HCT116 (cell line): Measurements from ENCODE around the gene LHX2. TPM values are rescaled to one million over a fixed set of nuclear protein-coding genes. Genes with fewer than 3 reads are reported as not detected.
A peak's percentile ranks its signal among the peaks of the same experiment; 100 is the strongest.

ENCODE experiments used
- ATAC-seq: fragments of 200-7000 bp; cut with Tn5 transposase; 2 replicates; pipeline ENCODE4 v1.9.1; 2020; ENCODE audit warnings: mild to moderate bottlenecking, moderate library complexity
- BruUV-seq: library from RNA; stranded (reverse); fragments of 400-500 nt; replicated peaks from 2 replicates; lab custom pipeline; 2021; lab: Mats Ljungman, UMichigan
- CTCF ChIA-PET: fragments of 300-600 bp; sonication (Branson Sonifier 250); formaldehyde crosslinking; loops from one replicate; lab custom pipeline; 2021; ENCODE audit warnings: antibody characterized with exemption; lab: Charles Lee
- POLR2A ChIA-PET: fragments of 300-600, 350-600 bp; sonication (Branson Sonifier 250); formaldehyde crosslinking; loops from one replicate; lab custom pipeline; 2021; ENCODE audit warnings: antibody characterized with exemption; lab: Charles Lee
- RAD21 ChIA-PET, 2 experiments: fragments of 300-600 bp; sonication (Branson Sonifier 250); formaldehyde crosslinking; loops; one replicate each; lab custom pipeline; 2023; ENCODE audit warnings: low total read pairs in 2 of 2; ENCODE audit not compliant: uncharacterized antibody in 2 of 2, unreplicated experiment in 2 of 2, low non-redundant PET in 1 of 2; lab: Charles Lee
- DNase-seq: peaks from one replicate; pipeline ENCODE4 v3.0.0-alpha.2; 2010; ENCODE audit warnings: low read depth, low spot score
- H2AFZ ChIP-seq: fragments of 200-600 bp; shearing (Covaris generic), sonication (generic); 2 replicates; pipeline ENCODE4 v1.6.1; 2017; ENCODE audit warnings: low read depth, mixed run types, mixed read lengths, antibody characterized with exemption, low read length; ENCODE audit not compliant: poor library complexity, severe bottlenecking
- H3K27ac ChIP-seq: 2 replicates; pipeline ENCODE4 v1.5.1; 2012; ENCODE audit warnings: low read depth, low read length
- H3K27me3 ChIP-seq: fragments of 200-600 bp; sonication (generic); 2 replicates; pipeline ENCODE4 v1.6.1; 2016; ENCODE audit warnings: mixed run types, low read length, mixed read lengths; ENCODE audit not compliant: insufficient read depth
- H3K36me3 ChIP-seq, 2 experiments: fragments of 200-500 bp in 1 of 2; fragments of 200-600 bp in 1 of 2; sonication (Bioruptor generic) in 1 of 2; sonication (generic) in 1 of 2; 2 replicates each; pipeline versions ENCODE4 v1.5.1 to v1.6.1; 2014 to 2016; ENCODE audit warnings: low read length in 2 of 2, inconsistent platforms in 1 of 2, mixed read lengths in 1 of 2, mixed run types in 1 of 2; ENCODE audit not compliant: insufficient read depth in 2 of 2, control insufficient read depth in 1 of 2
- H3K4me1 ChIP-seq, 2 experiments: fragments of 200-600 bp in 1 of 2; sonication (generic) in 1 of 2; 2 replicates each; pipeline versions ENCODE4 v1.5.1 to v1.6.1; 2012 to 2017; ENCODE audit warnings: low read length in 2 of 2, inconsistent platforms in 1 of 2, mild to moderate bottlenecking in 1 of 2, mixed read lengths in 1 of 2, mixed run types in 1 of 2, moderate library complexity in 1 of 2; ENCODE audit not compliant: insufficient read depth in 2 of 2, control insufficient read depth in 1 of 2
- H3K4me2 ChIP-seq: fragments of 200-600 bp; sonication (generic); 2 replicates; pipeline ENCODE4 v1.6.1; 2017; ENCODE audit warnings: mixed run types, low read length, mixed read lengths
- H3K4me3 ChIP-seq, 2 experiments: fragments of 200-600 bp in 1 of 2; sonication (generic) in 1 of 2; replicated peaks in 1 of 2; 2 replicates each; pipeline ENCODE4 v1.5.1; 2011 to 2016; ENCODE audit warnings: low read length in 2 of 2, control low read depth in 1 of 2, low read depth in 1 of 2, mild to moderate bottlenecking in 1 of 2, mixed read lengths in 1 of 2, mixed run types in 1 of 2
- H3K79me2 ChIP-seq: fragments of 200-600 bp; sonication (generic); 2 replicates; pipeline ENCODE4 v1.6.1; 2017; ENCODE audit warnings: mild to moderate bottlenecking, mixed run types, low read length, moderate library complexity, mixed read lengths; ENCODE audit not compliant: insufficient read depth
- H3K9ac ChIP-seq: fragments of 200-600 bp; sonication (generic); 2 replicates; pipeline ENCODE4 v1.6.1; 2016; ENCODE audit warnings: low read length, mixed read lengths
- H3K9me2 ChIP-seq: fragments of 200-600 bp; sonication (generic), shearing (Covaris generic); 2 replicates; pipeline ENCODE4 v1.6.1; 2017; ENCODE audit warnings: mixed run types, mild to moderate bottlenecking, moderate library complexity; ENCODE audit not compliant: insufficient read depth
- H3K9me3 ChIP-seq, 2 experiments: fragments of 200-500 bp in 1 of 2; fragments of 200-600 bp in 1 of 2; sonication (Bioruptor generic) in 1 of 2; sonication (generic) in 1 of 2; 2 replicates each; pipeline ENCODE4 v1.6.1; 2014 to 2017; ENCODE audit warnings: low read length in 2 of 2, mixed read lengths in 2 of 2, inconsistent platforms in 1 of 2, low read depth in 1 of 2, mild to moderate bottlenecking in 1 of 2, mixed run types in 1 of 2, moderate library complexity in 1 of 2; ENCODE audit not compliant: control insufficient read depth in 1 of 2, insufficient read depth in 1 of 2
- H4K20me1 ChIP-seq: fragments of 200-600 bp; sonication (generic), shearing (Covaris generic); 2 replicates; pipeline ENCODE4 v1.6.1; 2017; ENCODE audit warnings: mixed run types, mild to moderate bottlenecking, moderate library complexity; ENCODE audit not compliant: insufficient read depth
- CEBPB ChIP-seq: IDR thresholded peaks from 2 replicates; pipeline ENCODE4 v1.6.1; 2012; ENCODE audit warnings: low read depth
- EGR1 ChIP-seq: IDR thresholded peaks from 2 replicates; pipeline ENCODE4 v1.6.1; 2012; ENCODE audit warnings: low read depth
- ELF1 ChIP-seq: IDR thresholded peaks from 2 replicates; pipeline ENCODE4 v1.6.1; 2012; ENCODE audit warnings: low read depth, borderline replicate concordance
- EZH2 ChIP-seq: fragments of 200-600 bp; sonication (generic); IDR thresholded peaks from 2 replicates; pipeline ENCODE4 v1.6.1; 2017; ENCODE audit warnings: antibody characterized with exemption, mixed run types
- EZH2phosphoT487 ChIP-seq: fragments of 200-600 bp; IDR thresholded peaks from 2 replicates; pipeline ENCODE4 v1.6.1; 2018; ENCODE audit warnings: antibody characterized with exemption, borderline replicate concordance
- JUND ChIP-seq: IDR thresholded peaks from 2 replicates; pipeline ENCODE4 v1.6.1; 2012
- SP1 ChIP-seq: IDR thresholded peaks from 2 replicates; pipeline ENCODE4 v1.6.1; 2012; ENCODE audit warnings: low read depth
- TCF7L2 ChIP-seq: IDR thresholded peaks from 2 replicates; pipeline ENCODE4 v1.7.0; 2011; ENCODE audit warnings: borderline replicate concordance, inconsistent platforms; ENCODE audit not compliant: insufficient read depth, insufficient read length; ENCODE audit errors: extremely low read depth
- ZNF274 ChIP-seq: fragments of 200-500 bp; sonication (Bioruptor generic); IDR thresholded peaks from 2 replicates; pipeline ENCODE4 v1.6.1; 2014; ENCODE audit warnings: mild to moderate bottlenecking, low read depth, low read length, inconsistent platforms
- intact Hi-C: fragments of 100-400 bp; cut with micrococcal nuclease; formaldehyde crosslinking; loops from 2 replicates; pipeline ENCODE4 v1.10.0; 2022
- total RNA-seq: library from RNA; stranded (reverse); gene quantifications from one replicate; pipeline ENCODE4 v1.2.1, GENCODE V29; 2021; ENCODE audit not compliant: unreplicated experiment
- TF ChIP-seq, protein P1 (sequence below), 3 experiments: fragments of 200-600 bp in 1 of 3; sonication (generic) in 1 of 3; IDR thresholded peaks in 2 of 3; conservative IDR thresholded peaks in 1 of 3; 2 replicates each; pipeline ENCODE4 v1.5.1; 2012 to 2017; ENCODE audit warnings: low read depth in 2 of 3, low read length in 2 of 3, antibody characterized with exemption in 1 of 3, borderline replicate concordance in 1 of 3, control low read depth in 1 of 3, mild to moderate bottlenecking in 1 of 3, mixed read lengths in 1 of 3, mixed run types in 1 of 3, moderate library complexity in 1 of 3; ENCODE audit not compliant: insufficient read depth in 1 of 3
- TF ChIP-seq, protein P2 (sequence below): IDR thresholded peaks from 2 replicates; pipeline ENCODE4 v1.6.1; 2012
- TF ChIP-seq, protein P3 (sequence below): IDR thresholded peaks from 2 replicates; pipeline ENCODE4 v1.6.1; 2012

Gene LHX2
- total RNA-seq, 1 experiment from 2014 or later: 10.2 TPM

DNA sequence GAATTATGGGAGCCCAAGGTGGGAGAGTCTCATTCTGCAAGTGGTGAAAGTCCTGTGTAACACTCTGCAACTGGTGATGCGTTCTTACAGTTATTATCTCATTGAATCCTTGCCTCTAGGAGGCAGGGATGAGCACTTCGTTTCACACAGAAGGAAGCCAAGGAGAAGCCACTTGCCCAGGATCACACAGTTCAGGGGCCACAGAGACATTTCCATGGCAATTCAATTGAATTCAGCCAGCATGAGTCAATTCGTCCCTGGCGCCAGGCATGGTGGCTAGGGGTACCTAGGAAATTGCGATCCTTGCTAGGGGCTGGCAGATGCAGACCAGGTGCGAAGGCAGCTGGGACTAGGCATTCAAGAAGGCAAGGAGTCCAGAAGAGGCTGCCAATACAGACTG is 26.2 kb downstream of the LHX2 start:
- 0 out of 4 replicates have a peak, but pooled peaks cover 0 to 2% of the 10 kb centered on the region in 2 experiments for H3K36me3 ChIP-seq
- RAD21 ChIA-PET: no interaction called here
- H3K4me1 ChIP-seq: peaks cover 3 to 16% of the 10 kb centered on the region in 2 experiments; a peak in 2 of 4 replicates
- no peak overlapping the region for H3K27ac ChIP-seq
- no peak overlapping the region for H3K4me3 ChIP-seq
- H3K79me2 ChIP-seq: no peaks in the 10 kb centered on the region
- no peak overlapping the region for H3K9ac ChIP-seq
- H3K4me2 ChIP-seq: no peak overlapping the region
- H2AFZ ChIP-seq: peak overlapping the region; percentile 24
- CTCF ChIA-PET: interaction anchor here (4.5 kb wide), 1 partner anchor 495 kb away, joined by 44 read pairs; no protein-coding TSS in a partner anchor
- TF ChIP-seq SP1: no peak
- TF ChIP-seq, protein P1, sequence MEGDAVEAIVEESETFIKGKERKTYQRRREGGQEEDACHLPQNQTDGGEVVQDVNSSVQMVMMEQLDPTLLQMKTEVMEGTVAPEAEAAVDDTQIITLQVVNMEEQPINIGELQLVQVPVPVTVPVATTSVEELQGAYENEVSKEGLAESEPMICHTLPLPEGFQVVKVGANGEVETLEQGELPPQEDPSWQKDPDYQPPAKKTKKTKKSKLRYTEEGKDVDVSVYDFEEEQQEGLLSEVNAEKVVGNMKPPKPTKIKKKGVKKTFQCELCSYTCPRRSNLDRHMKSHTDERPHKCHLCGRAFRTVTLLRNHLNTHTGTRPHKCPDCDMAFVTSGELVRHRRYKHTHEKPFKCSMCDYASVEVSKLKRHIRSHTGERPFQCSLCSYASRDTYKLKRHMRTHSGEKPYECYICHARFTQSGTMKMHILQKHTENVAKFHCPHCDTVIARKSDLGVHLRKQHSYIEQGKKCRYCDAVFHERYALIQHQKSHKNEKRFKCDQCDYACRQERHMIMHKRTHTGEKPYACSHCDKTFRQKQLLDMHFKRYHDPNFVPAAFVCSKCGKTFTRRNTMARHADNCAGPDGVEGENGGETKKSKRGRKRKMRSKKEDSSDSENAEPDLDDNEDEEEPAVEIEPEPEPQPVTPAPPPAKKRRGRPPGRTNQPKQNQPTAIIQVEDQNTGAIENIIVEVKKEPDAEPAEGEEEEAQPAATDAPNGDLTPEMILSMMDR (IDR thresholded peaks at IDR 0.05 in 2 of 3, conservative IDR thresholded peaks at IDR 0.05 in 1 of 3; ENCODE audit: borderline replicate concordance in 1 of 3, insufficient read depth in 1 of 3, low read depth in 2 of 3, low read length in 2 of 3): peak in 1 of 3 experiments; percentile 32; a peak in 3 of 6 replicates
- no peak for TF ChIP-seq ZNF274
- no peaks in the 10 kb centered on the region for H3K9me2 ChIP-seq
- H3K27me3 ChIP-seq: no peaks in the 10 kb centered on the region
- intact Hi-C loops: no loop called here
- POLR2A ChIA-PET: no interaction called here
- DNase-seq: peak; percentile 38
- H4K20me1 ChIP-seq: no peaks in the 10 kb centered on the region
- no peaks in the 10 kb centered on the region for H3K9me3 ChIP-seq
- BruUV-seq: no TSS peak
- ATAC-seq: peak; percentile 70

DNA sequence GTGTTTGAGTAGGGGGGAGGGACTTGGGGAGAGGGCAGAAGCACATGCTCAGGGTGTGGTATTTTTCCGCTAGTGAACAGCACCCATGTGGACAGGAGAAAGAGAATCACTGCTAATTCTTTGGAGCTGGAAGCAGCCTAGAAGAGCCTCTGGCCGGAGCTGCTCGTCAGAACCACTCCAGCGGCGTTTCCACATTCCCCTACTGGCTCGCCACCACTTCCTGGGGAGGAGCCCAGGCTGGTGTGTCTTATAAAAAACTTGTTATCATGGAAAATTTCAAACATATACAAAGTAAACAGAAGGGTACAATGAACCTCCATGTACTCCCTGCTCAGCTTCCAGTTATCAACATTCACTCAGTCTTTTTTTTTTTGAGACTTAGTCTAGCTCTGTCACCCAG is 26.7 kb downstream of the LHX2 start:
- H3K4me3 ChIP-seq: no peak overlapping the region
- no peaks in the 10 kb centered on the region for H3K79me2 ChIP-seq
- no peaks in the 10 kb centered on the region for H3K27me3 ChIP-seq
- BruUV-seq: no TSS peak
- no peak for TF ChIP-seq TCF7L2
- TF ChIP-seq, protein P2, sequence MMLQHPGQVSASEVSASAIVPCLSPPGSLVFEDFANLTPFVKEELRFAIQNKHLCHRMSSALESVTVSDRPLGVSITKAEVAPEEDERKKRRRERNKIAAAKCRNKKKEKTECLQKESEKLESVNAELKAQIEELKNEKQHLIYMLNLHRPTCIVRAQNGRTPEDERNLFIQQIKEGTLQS: no peak
- no peak for TF ChIP-seq JUND
- TF ChIP-seq CEBPB: no peak
- TF ChIP-seq, protein P3, sequence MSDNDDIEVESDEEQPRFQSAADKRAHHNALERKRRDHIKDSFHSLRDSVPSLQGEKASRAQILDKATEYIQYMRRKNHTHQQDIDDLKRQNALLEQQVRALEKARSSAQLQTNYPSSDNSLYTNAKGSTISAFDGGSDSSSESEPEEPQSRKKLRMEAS: no peak
- no peak for TF ChIP-seq ELF1
- TF ChIP-seq EGR1: no peak
- TF ChIP-seq EZH2phosphoT487: no peak
- no peak for TF ChIP-seq EZH2
- TF ChIP-seq SP1: no peak
- no peaks in the 10 kb centered on the region for H4K20me1 ChIP-seq
- no peaks in the 10 kb centered on the region for H3K9me2 ChIP-seq
- peak overlapping the region; percentile 24 for H2AFZ ChIP-seq
- no peak overlapping the region for H3K27ac ChIP-seq
- 0 out of 4 replicates have a peak, but pooled peaks cover 0 to 2% of the 10 kb centered on the region in 2 experiments for H3K36me3 ChIP-seq
- DNase-seq: no peak
- CTCF ChIA-PET: interaction anchor here (1.4 to 4.5 kb wide), 3 partner anchors 77 to 495 kb away, joined by 5 to 44 read pairs (median 8); no protein-coding TSS in a partner anchor
- RAD21 ChIA-PET: no interaction called here
- no peak overlapping the region for H3K9ac ChIP-seq
- no peak for ATAC-seq
- intact Hi-C loops: no loop called here
- peaks cover 3 to 16% of the 10 kb centered on the region in 2 experiments; a peak in 2 of 4 replicates for H3K4me1 ChIP-seq
- no peaks in the 10 kb centered on the region for H3K9me3 ChIP-seq
- H3K4me2 ChIP-seq: no peak overlapping the region
- POLR2A ChIA-PET: no interaction called here
